HG03045 (cell line): ENCODE data around the gene FNDC8.
"Not testable (repeated sequence)": the region's sequence is repeated elsewhere in the genome, so short reads cannot be mapped to it uniquely, and the experiment has no call there.

ENCODE experiments used
- ATAC-seq: cut with Tn5 transposase; IDR thresholded peaks from one replicate; pipeline ENCODE4 v1.9.1; 2021; ENCODE audit warnings: mild to moderate bottlenecking, moderate library complexity; ENCODE audit not compliant: unreplicated experiment

Gene FNDC8

DNA sequence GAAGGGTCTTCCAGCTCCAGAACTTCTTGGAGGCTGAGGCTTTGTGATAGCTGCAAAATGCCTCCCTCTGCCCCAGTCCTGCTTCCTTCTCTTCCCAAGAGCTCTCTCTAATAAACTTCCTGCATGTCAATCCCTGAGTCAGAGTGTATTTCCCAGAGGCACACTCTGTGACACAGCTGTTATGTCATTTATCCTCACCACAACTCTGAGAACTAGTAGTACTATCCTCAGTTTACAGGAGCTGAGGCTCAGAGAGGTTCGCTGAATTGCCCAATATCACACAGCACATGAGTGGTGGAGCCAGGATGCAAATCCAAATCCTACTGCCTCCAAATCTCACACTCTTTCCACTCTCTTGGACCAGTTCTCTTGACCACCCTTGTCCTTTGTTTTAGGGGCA is 46.3 kb downstream of the FNDC8 start:
- no peak for ATAC-seq

DNA sequence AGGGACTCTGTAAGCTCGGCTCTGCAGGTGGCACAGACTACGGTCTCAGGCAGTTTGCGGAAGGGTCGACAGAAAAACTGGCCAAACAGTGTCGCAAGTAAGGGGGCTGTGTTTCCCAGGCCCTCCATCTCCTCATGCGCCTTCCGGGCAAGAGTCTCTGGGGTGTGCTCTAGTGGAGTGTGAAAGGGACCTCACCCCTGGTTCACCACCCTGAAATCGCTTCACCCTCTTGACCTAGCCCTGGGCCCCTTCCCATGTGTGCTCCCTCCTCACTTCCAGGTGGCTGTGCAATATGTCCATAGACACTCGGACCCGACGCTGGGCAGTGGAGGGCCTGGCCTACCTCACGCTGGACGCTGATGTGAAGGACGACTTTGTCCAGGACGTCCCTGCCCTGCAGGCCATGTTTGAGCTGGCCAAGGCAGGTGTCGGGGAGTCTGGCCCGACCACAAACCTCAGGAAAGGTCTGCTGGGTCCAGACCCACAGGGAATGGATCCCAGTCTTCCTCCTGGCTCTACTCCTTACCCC is 48.5 kb downstream of the FNDC8 start:
- ATAC-seq: no peak

DNA sequence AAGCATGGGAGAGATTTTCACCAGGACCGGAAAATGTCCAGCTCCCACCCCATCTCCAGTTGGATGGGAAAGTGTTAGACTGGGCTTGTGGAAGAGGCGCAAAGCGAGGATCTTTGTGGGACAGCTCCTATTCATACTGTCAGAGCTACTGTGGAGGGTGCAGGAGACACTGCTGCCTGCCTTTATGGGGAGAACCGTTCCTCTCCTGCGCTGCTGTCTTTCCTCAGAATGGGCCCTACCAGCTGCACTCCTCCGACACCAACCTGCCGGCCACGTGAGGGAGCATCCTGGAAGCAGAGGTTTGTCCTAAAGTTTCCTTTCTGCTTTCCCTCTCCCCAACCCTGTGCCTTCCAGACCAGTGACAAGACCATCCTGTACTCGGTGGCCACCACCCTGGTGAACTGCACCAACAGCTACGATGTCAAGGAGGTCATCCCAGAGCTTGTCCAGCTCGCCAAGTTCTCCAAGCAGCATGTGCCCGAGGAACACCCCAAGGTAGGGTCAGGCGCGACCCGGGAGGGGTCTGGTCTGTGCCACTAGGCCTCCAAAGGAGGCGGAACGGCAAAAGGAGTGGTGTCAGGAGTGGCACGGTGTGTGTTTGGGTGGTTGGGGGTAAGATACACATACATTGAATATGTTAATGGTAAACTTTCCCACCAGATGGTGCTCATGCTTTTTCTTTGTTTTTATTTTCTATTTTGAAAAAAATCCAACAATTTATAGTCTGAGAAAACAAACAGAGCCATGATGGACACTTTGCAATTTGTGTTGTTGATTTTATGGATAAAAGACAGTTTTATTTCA is 49.8 kb downstream of the FNDC8 start:
- no peak for ATAC-seq

DNA sequence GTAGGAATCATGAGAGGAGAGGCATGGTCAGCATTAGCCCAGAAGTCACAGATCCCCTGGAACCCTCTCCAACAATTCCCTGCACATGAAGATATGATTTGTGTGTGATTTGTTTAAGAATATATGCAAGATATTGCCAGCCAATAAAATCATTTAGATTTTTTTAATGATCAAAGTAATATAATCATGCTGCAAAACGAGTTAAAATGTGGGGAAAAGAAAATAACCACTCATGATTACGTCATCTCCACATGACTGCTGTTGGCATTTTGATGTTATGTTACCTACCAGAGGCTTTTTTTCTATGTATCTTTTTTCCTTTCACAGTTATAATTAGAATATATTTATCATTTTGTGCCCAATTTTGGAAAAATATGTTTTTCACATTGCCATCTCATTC is 50.4 kb downstream of the FNDC8 start:
- ATAC-seq: no peak

DNA sequence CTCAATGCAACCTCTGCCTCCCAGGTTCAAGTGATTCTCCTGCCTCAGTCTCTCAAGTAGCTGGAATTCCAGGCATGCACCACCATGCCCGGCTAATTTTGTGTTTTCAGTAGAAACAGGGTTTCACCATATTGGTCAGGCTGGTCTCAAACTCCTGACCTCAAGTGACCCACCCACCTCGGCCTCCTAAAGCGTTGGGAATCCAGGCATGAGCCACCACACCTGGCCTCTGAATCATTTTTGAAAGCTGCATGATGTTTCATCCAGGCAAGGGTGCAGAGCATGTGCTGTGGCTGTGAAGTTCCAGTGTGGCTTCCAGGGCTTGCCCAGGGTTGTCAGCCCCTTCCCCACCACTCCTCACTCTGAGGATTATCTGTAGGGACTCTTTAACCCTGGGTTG is 50.9 kb downstream of the FNDC8 start:
- not testable (repeated sequence) for ATAC-seq

DNA sequence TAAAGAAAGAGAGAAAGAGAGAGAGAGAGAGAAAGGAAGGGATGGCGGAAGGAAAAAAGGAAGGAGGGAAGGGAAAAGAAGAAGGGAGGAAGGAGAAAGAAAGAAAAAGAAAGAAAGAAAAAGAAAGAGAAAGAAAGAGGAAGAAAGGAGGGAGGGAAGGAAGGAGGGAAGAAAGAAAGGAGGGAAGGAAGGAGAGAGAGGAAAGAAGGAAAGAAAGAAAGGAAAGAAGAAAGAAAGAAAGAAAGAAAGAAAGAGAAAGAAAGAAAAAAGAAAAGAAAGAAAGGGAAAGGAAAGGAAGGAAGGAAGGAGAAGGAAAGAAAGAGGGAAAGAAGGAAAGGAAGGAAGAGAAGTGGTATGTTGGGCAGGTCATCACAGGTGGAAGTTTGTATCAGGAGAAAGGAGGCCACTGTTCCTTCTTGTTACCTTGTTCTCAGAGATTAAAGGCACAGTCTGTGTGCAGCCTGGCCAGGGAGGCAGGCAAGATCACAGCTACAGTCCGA is 53.5 kb downstream of the FNDC8 start:
- ATAC-seq: no peak

DNA sequence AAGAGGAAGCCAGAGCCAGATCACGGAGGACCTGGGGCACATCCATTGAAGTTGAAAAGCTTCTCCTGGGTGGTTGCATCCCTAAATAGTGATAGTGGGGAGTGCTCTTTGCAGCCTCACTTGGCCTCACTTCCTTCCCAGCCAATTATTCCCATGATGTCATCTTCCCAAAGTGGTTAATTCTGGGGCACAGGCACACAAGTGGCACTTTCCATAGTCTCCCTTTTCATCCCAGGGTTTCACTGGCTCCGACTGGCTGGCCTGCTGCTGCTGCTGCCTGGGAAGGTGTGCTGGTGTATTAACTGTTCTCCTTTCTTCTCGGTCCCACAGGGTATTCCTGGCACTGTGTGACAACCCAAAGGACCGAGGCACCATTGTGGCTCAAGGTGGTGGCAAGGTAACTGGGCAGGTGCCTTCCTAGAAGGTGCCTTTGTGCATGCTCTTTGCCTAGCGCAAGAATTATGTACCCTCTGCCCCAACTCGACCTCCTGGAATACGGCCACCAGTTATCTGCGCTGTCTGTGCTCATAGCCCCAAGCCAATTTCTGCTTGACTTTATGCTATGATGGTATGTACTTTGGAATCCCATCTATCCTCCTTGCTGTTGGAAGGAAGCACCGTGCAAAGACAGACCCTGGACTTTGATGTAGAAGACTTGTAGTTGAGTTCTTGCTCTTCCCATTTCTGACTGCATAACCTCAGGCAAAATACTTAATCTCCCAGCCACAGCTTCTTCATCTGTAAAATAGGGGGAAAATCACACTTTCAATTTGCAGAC is 54.4 kb downstream of the FNDC8 start:
- ATAC-seq: no peak

DNA sequence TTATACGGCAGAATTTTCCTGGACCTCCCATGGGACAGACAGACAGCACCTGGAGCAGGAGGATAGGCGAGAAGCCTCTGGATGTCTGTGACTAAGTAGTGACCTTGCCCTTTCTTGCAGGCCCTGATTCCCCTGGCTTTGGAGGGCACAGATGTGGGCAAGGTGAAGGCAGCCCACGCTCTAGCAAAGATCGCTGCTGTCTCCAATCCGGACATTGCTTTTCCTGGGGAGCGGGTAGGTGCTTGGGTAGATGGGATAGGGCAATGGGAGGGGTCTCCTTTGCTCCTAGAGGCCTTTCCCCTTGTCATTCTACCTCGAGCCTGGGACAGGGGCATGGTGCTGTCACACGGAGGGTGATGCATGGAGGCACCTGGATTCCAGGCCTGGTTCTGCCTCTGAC is 55.5 kb downstream of the FNDC8 start:
- ATAC-seq: no peak

DNA sequence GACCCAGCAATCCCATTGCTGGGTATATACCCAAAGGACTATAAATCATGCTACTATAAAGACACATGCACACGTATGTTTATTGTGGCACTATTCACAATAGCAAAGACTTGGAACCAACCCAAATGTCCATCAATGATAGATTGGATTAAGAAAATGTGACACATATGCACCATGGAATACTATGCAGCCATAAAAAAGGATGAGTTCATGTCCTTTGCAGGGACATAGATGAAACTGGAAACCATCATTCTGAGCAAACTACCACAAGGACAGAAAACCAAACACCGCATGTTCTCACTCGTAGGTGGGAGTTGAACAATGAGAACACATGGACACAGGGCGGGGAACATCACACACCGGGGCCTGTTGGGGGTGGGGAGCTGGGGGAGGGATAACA is 58.0 kb downstream of the FNDC8 start:
- ATAC-seq: not testable (repeated sequence)
